Activated CD8-positive, alpha-beta memory T cell treated with anti-CD3 and anti-CD28 coated beads for 1 hour (primary cell): ENCODE results near the gene INHBC.

Source experiments
- DNase-seq, 2 donors: peaks; one replicate each; pipeline ENCODE4 v3.0.0-alpha.2; 2020; ENCODE audit warnings: low read depth in 1 of 2; ENCODE audit errors: extremely low read depth in 1 of 2

Gene INHBC

DNA sequence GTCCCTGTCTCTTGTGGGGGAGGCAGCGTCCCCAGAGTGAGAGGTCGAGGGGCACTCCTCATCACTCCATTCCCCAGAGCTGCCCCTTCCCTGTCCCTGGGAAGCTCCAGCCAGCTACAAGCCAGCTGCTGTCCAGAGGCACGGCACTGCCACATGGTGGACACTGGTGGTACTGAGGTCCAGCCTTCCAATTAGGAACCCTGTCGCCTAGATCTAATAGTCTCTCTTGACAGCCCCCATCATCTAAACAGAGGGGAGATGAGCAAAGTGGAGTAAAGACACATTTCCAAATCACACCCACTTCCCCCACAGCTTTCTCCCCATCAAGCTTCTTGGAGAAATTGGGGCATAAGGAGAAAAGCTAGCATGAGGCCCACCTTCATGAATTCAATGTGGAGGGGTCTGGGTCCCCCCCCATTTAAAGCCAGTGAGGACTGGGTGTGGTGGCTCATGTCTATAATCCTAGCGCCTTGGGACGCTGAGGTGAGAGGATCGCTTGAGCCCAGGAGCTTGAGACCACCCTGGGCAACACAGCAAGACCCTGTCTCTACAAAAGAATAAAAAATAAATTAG, 18.4 kb downstream of the INHBC start:
- no peak for DNase-seq

DNA sequence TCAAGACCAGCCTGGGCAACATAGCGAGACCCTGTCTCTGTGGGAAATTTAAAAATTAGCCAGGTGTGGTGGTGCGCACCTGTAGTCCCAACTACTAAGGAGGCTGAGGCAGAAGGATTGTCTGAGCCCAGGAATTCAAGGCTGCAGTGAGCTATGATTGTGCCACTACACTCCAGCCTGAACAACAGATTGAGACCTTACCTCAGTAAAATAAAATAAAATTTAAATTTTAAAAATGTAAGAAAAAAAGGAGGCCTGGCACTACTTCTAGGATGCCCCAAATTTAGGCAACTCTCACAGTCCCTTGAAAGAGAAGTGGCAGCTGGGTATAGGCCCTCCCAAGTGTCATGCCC, 19.6 kb downstream of the INHBC start:
- no peak for DNase-seq

DNA sequence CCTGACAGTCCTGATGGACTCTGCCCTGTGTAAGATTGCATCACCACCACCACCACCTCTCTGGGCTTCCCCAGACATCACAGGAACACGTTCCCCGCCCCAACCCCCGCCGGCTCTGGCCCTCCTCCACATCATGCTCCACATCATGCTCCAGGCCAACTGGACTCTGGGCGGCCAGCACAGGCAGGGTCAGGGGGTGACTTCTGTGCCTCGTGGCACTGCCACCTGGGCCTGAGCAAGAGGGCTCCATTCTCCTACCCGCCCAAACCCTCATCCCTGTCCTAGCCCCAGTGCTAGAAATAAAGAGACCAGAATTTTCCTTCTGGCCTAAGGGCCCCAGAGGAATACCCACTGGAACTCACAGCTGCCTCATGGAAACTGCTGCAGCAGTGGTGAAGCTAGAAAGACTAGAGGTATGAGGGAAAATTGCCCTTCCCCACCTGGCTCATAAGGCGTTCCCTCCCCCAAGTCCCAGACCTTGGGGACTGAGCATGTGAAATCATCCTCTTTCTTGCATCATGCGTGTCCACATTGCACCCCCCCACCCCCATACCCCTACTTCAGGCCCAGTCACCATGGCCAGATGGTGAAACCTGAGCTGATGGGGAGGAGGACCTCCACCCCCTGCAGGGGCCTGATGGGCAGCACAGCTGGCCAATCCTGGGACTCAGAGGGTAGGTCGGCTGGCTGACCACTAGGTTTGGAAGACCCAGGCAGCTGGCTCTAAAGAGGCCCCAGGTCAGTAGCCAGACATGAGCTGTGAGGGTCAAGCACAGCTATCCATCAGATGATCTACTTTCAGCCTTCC, 20.2 kb downstream of the INHBC start, which contains the start of gene INHBE:
Gene INHBE, plus strand, starts transcription at position 742 of the 808 bp plus-strand sequence. CDS start 230 bp downstream, outside the sequence.
- no peak for DNase-seq

DNA sequence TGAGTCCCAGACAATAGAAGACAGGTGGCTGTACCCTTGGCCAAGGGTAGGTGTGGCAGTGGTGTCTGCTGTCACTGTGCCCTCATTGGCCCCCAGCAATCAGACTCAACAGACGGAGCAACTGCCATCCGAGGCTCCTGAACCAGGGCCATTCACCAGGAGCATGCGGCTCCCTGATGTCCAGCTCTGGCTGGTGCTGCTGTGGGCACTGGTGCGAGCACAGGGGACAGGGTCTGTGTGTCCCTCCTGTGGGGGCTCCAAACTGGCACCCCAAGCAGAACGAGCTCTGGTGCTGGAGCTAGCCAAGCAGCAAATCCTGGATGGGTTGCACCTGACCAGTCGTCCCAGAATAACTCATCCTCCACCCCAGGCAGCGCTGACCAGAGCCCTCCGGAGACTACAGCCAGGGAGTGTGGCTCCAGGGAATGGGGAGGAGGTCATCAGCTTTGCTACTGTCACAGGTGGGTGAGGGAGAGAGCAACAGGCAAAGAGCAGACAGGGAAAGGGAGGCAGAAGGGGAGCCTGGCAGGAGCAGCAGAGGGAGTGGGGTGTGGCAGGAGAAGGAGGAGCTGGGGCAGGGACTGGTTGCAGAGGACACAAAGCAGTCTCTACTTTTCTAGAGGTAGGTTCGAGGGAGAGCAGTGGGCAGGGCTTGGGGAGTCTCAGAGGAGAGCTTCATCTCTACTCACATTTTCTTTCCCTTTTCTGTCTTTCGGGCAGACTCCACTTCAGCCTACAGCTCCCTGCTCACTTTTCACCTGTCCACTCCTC, 21.0 kb downstream of the INHBC start:
- DNase-seq, result no peak

DNA sequence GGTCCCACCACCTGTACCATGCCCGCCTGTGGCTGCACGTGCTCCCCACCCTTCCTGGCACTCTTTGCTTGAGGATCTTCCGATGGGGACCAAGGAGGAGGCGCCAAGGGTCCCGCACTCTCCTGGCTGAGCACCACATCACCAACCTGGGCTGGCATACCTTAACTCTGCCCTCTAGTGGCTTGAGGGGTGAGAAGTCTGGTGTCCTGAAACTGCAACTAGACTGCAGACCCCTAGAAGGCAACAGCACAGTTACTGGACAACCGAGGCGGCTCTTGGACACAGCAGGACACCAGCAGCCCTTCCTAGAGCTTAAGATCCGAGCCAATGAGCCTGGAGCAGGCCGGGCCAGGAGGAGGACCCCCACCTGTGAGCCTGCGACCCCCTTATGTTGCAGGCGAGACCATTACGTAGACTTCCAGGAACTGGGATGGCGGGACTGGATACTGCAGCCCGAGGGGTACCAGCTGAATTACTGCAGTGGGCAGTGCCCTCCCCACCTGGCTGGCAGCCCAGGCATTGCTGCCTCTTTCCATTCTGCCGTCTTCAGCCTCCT, 21.6 kb downstream of the INHBC start:
- no peak for DNase-seq

DNA sequence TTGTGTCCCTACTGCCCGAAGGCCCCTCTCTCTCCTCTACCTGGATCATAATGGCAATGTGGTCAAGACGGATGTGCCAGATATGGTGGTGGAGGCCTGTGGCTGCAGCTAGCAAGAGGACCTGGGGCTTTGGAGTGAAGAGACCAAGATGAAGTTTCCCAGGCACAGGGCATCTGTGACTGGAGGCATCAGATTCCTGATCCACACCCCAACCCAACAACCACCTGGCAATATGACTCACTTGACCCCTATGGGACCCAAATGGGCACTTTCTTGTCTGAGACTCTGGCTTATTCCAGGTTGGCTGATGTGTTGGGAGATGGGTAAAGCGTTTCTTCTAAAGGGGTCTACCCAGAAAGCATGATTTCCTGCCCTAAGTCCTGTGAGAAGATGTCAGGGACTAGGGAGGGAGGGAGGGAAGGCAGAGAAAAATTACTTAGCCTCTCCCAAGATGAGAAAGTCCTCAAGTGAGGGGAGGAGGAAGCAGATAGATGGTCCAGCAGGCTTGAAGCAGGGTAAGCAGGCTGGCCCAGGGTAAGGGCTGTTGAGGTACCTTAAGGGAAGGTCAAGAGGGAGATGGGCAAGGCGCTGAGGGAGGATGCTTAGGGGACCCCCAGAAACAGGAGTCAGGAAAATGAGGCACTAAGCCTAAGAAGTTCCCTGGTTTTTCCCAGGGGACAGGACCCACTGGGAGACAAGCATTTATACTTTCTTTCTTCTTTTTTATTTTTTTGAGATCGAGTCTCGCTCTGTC, 22.3 kb downstream of the INHBC start:
- DNase-seq, result no peak

DNA sequence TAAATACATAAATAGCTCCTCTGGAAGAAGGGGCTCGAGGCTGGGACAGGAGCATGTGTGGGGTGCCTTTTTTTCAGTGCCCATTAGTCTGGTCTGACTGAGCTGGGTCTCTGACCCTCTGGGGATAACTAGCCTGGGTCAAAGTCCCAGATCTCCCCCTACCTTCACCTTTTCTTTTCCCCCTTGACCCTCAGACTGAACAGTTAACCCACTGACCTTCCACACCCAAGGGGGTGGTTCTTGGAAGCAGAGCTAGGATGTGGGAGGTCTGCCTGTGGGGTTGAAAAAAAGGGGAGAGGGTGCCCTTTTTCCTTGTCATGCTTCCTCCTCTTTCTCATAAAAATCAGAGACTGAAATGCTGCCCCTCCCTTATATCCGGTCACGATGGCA, 24.1 kb downstream of the INHBC start:
- DNase-seq, result no peak

DNA sequence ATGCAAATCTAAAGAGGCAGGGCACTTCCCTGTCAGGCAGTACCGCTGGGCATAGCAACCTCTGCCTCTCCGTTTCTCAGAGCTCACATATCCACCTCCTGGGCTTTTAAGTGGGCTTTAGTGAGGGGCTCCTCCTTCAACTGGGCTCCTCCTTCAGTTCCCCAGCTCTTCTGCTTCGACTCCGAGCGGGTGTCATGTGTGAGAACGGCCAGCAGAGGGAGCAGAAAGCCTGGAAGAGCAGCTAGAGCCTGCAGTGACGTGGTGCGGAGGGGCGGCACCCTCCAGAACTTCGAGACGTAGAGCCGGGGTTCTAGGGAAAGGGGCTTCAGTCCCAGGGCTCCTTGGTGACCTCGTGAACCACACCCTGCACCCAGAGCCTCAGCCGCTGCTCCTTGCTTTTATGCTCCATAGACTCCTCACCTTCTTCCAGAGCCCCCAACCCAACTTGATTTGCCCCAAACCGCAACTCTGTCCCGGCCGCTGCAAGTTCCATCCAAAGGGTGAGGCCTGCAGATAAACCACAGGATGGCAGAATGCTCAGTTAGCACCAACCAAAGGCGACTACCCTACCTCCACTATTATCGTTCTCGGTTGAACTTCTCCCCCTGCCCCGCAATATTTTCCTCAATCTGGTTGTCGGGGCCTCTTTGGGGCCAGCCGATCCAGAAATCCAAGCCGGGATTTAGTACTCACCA, 24.6 kb downstream of the INHBC start:
- peak; percentile 88 to 90 for DNase-seq

DNA sequence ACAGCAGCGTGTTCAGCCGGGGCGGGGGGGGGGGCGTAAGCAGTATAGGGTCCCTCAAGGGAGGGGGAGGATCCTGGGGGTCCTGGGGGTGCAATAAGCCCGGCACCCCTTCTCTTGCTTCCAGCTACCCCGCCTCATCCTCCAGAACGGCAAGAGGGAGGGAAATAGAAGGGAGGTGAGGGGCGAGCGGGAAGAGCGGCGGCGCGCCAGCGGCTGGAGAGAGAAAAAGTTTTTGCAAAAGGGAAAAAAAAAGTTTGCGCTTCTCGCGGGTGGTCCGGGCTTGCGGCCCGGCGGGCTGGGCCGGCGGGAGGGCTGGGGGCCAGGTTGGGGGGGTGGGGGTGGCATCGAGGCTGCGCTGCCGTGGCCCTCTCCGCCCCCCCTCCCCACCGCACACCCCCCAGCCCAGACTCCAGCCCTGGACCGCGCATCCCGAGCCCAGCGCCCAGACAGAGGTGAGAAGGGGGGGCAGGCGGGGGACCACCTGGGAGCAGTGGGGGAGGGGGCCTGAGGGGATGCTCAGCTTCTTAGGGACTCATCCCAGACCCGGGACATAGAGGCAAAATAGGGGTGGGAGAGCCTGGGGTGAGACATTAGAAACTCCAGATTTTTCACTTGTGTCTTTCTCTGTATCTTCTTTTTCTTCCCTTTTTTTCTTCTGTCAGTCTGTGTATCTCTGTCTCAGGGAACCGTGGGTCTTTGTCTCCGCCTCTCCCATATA, 25.3 kb downstream of the INHBC start, which contains the start of gene GLI1:
Gene GLI1, plus strand, starts transcription at position 36 of the 718 bp plus-strand sequence. CDS start 3,907 bp downstream, outside the sequence.
- DNase-seq, result no peak

DNA sequence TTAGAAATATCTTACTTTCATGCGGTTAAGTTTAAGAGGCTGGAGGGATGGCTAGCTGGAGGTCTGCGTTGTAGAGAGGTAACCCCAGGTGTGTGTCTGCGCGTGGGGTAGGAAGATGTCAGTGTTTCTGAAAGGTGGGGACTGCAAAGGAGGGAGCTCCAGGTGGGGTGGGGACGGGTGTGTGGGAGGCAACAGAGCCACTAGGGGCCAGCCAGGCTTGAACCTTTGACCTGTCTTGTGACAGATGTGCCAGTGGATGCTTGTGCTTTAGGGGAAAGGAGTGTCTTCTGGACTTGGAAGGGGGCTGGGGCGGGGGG, 25.8 kb downstream of the INHBC start:
- DNase-seq, result no peak

DNA sequence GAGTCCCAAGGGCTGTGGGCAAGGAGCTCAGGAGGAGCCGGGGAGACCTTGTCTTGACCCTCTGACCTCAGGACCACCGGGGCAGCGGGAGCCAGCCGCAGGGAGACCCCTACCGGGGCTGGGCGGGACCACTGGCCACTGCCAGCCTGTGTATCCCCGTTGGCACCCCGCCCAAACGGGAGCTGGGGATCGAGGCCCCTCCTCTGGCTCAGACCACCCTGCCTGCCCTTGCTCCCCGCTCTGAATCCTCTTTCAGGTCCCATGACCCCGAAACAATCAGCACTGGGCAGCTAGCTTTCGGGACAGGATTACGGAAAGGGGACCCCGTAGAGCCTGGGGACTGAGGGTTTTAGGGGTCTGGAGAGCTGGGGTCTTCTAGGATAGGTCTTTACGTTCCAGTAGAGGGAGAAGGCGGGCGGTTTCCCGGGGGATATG, 26.3 kb downstream of the INHBC start:
- no peak for DNase-seq

DNA sequence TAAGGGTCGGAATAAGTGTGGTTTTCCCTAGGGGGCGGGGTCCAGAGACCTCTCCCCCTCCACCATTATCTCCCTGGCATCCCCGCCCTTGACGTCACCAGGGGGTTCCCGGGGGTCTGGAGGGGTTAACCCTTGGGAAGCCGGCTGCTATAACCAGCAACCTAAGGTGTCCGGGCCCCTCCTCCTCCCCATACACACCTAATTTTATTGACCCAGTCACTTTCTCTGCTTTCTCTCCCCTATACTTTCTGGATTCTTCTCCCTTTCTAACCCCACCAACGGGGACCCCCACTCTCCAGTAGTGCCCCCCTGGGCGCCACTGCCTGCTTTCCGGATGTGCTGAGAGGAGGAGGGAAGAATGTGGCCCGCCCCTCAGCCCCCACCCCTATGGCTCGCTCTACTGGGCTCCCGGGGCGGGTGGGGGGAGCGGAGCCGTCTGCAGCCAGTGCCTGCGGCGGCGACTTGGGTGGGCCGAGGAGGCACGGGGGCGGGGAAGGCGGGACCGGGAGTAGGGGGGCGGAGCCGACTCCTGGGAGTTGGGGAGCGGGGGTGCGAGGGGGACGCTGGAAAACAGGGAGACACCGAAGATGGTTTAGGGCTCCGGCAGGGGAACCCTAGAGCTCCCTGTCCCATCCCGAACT, 26.8 kb downstream of the INHBC start:
- no peak for DNase-seq

DNA sequence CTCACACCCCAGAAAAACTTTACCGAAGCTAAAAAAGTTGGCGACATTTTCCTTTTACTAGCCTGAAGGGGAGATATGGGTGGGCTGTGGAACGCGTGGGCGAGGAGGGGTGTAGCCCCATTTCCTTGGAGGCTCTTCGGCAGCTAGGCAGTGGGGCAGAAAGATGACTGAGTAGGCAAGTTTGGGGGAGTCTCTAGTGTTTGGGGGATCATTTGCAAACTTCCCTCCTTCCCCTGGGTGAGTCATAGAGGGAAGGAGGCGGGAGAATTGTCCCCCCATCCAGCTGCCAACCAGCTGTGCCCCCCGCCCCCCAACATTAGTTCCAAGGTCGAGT, 27.3 kb downstream of the INHBC start:
- no peak for DNase-seq

DNA sequence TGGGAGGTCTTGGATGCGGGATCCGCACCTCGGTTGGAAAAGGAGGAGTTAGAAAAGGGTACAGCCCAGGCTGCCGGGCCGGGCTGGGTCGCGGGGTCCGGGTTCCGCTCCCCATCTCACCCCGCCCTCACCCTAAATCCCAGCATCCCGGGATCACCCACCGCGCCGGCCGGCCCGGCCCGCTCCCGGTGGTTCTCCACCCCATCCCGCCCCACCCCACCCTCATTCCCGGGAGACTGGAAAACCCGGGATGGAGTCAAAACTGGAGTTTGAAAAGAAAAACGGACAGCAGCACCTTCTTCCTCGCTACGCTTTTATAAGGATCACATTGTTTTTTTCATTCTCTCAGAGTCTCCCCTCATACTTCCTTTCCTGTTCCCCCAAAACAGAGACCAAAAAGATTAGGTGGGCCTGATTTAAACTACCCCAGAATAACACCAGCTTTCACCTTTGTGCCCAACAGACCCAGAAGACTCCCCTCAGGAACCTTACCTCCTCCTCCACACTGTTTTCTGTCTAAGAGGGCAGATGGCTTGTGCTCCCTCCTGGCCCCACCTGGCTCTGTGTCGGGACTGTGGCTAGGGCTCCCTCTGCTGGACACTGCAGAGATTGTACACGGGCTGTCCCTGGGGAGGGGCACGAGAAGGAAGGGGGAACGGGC, 27.8 kb downstream of the INHBC start:
- peak; percentile 71 to 75 for DNase-seq

DNA sequence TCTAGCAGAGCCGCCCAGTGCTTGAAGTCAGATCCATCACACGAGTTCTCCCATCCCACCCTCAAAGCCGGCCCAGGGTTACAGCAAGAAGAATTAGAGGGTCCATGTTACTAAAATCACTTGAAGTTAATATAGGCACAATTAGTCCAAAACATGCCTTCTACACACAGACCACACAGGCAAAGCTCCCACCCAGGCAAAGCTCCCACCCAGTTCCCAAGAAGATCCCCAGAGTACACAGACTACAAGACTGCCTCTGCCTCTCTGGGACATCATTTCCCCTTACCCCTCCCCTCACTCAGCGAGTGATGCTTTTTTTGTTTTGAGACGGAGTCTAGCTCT, 28.3 kb downstream of the INHBC start:
- no peak for DNase-seq

DNA sequence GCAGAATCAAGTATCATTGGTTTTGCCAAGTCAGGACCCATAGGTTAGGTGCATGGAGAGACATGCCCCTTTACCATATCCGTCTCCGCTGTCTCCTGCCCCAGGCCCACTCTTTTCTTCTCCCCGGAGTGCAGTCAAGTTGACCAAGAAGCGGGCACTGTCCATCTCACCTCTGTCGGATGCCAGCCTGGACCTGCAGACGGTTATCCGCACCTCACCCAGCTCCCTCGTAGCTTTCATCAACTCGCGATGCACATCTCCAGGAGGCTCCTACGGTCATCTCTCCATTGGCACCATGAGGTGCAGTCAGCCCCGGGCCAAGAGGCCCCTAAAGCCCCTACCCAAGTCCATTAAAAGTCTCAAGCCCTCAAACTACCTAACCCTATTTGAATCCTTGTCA, 30.0 kb downstream of the INHBC start:
- no peak for DNase-seq

DNA sequence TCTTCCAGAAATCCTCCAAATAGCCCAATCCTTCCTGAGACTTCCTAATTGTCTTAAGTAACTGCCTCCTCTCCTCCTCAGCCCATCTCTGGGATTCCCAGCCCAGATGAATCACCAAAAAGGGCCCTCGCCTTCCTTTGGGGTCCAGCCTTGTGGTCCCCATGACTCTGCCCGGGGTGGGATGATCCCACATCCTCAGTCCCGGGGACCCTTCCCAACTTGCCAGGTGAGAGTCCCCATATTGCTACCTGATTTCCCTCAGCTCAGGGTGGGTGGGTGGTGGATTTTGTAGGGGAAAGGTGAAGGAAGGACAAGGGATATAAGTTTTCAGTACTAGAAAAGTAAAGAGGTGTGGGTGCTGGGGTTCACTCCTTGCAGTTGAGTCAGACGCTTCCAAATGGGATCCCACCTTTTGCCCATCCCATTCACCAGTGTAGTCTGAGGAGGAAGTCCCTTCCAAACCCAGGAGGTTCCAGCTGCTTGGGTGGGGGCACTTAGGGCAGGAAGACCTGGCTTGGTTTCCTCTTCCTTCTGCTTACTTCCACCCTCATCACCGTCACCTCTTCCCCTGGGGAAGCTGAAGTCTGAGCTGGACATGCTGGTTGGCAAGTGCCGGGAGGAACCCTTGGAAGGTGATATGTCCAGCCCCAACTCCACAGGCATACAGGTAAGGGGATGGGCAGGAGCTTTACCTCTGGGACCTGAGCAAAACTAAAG, 30.6 kb downstream of the INHBC start:
- DNase-seq, result no peak
